GM12878 (cell line): ENCODE data around the gene RAD9A. TPM values are rescaled to one million over a fixed set of nuclear protein-coding genes. Genes with fewer than 3 reads are reported as not detected.

Source experiments
- ATAC-seq: fragments of 200-7000 bp; cut with Tn5 transposase; 3 replicates; pipeline ENCODE4 v1.9.1; 2020; ENCODE audit warnings: mild to moderate bottlenecking, moderate library complexity
- BruUV-seq: library from RNA; stranded (reverse); fragments of 400-500 nt; replicated peaks from 2 replicates; lab custom pipeline; 2021; lab: Mats Ljungman, UMichigan
- CTCF ChIA-PET: fragments of 300-600 bp; sonication (Branson Sonifier 250); formaldehyde crosslinking; extraction: SDS; loops from one replicate; lab custom pipeline; 2021; ENCODE audit warnings: inconsistent platforms; lab: Yijun Ruan, JAX
- POLR2A ChIA-PET: fragments of 350-600 bp; formaldehyde crosslinking; extraction: SDS; loops from one replicate; lab custom pipeline; 2021; ENCODE audit warnings: inconsistent platforms; lab: Charles Lee
- RAD21 ChIA-PET: fragments of 300-600 bp; sonication (Branson Sonifier 250); formaldehyde crosslinking; loops from one replicate; lab custom pipeline; 2023; ENCODE audit warnings: antibody characterized with exemption; ENCODE audit not compliant: unreplicated experiment; lab: Charles Lee
- SMC1A ChIA-PET: fragments of 300-600 bp; sonication (Branson Sonifier 250); formaldehyde crosslinking; loops from one replicate; lab custom pipeline; 2023; ENCODE audit not compliant: unreplicated experiment, uncharacterized antibody; lab: Charles Lee
- DNase-seq: peaks from one replicate; pipeline ENCODE4 v3.0.0-alpha.2; 2011; ENCODE audit warnings: low read depth, low spot score
- FAIRE-seq: peaks from 3 replicates; lab custom pipeline; 2011; peaks lifted over from hg19 to GRCh38; lab: Jason Lieb, UNC
- H2AFZ ChIP-seq: 2 replicates; pipeline ENCODE4 v1.6.0; 2011; ENCODE audit warnings: low read depth, low read length, control low read depth; ENCODE audit not compliant: control insufficient read depth
- H3K27ac ChIP-seq: 2 replicates; pipeline ENCODE4 v1.5.1; 2011; ENCODE audit warnings: control low read depth; ENCODE audit not compliant: control insufficient read depth, insufficient read depth
- H3K27me3 ChIP-seq, 2 experiments: replicated peaks in 1 of 2; 2 replicates each; pipeline versions ENCODE4 v1.6.0 to v1.6.1; 2011; ENCODE audit warnings: low read length in 1 of 2; ENCODE audit not compliant: control insufficient read depth in 2 of 2, insufficient read depth in 2 of 2
- H3K36me3 ChIP-seq, 2 experiments: 2 replicates each; pipeline ENCODE4 v1.5.1; 2011; ENCODE audit warnings: low read length in 1 of 2; ENCODE audit not compliant: control insufficient read depth in 2 of 2, insufficient read depth in 2 of 2
- H3K4me1 ChIP-seq: 2 replicates; pipeline ENCODE4 v1.6.1; 2011; ENCODE audit warnings: mild to moderate bottlenecking, low read length, moderate library complexity, mixed read lengths; ENCODE audit not compliant: control insufficient read depth, insufficient read depth
- H3K4me2 ChIP-seq: 2 replicates; pipeline ENCODE4 v1.6.0; 2011; ENCODE audit warnings: control low read depth; ENCODE audit not compliant: control insufficient read depth, insufficient read depth
- H3K4me3 ChIP-seq: fragments of 200-600 bp; sonication (generic); 2 replicates; pipeline ENCODE4 v1.5.1; 2016
- H3K79me2 ChIP-seq: 2 replicates; pipeline ENCODE4 v1.6.0; 2011; ENCODE audit warnings: low read length; ENCODE audit not compliant: control insufficient read depth, insufficient read depth
- H3K9ac ChIP-seq: 2 replicates; pipeline ENCODE4 v1.8.0; 2011; ENCODE audit warnings: low read length, control low read depth, mixed read lengths; ENCODE audit not compliant: control insufficient read depth, insufficient read depth
- H3K9me3 ChIP-seq: replicated peaks from 3 replicates; pipeline ENCODE4 v1.5.1; 2011; ENCODE audit warnings: mild to moderate bottlenecking, low read length; ENCODE audit not compliant: control insufficient read depth, insufficient read depth
- H4K20me1 ChIP-seq: 2 replicates; pipeline ENCODE4 v1.6.0; 2011; ENCODE audit not compliant: control insufficient read depth, insufficient read depth
- BHLHE40 ChIP-seq, 2 experiments: fragments of 450-650 bp in 1 of 2; IDR thresholded peaks; 2 replicates each; pipeline ENCODE4 v1.6.1; 2011 to 2017; ENCODE audit warnings: low read depth in 2 of 2, borderline replicate concordance in 1 of 2, improper control_type of control experiment in 1 of 2, low read length in 1 of 2, mild to moderate bottlenecking in 1 of 2
- BRCA1 ChIP-seq: IDR thresholded peaks from 2 replicates; pipeline ENCODE4 v1.6.1; 2011; ENCODE audit warnings: low read depth, low read length, improper control_type of control experiment
- CHD1 ChIP-seq: IDR thresholded peaks from 2 replicates; pipeline ENCODE4 v1.6.1; 2012; ENCODE audit warnings: low read depth, low read length, improper control_type of control experiment
- EED ChIP-seq: sonication (generic); IDR thresholded peaks from 2 replicates; pipeline ENCODE4 v1.6.1; 2016; ENCODE audit warnings: antibody characterized with exemption, low read depth
- IRF4 ChIP-seq: IDR thresholded peaks from 2 replicates; pipeline ENCODE4 v1.6.1; 2011; ENCODE audit warnings: low read depth, low read length
- JUNB ChIP-seq: IDR thresholded peaks from 2 replicates; pipeline ENCODE4 v1.6.1; 2016; ENCODE audit warnings: antibody characterized with exemption, mild to moderate bottlenecking
- MTA2 ChIP-seq: fragments of 450-650 bp; IDR thresholded peaks from 2 replicates; pipeline ENCODE4 v1.6.1; 2016; ENCODE audit warnings: low read depth, mild to moderate bottlenecking, moderate library complexity
- MYB ChIP-seq: fragments of 150-350 bp; IDR thresholded peaks from 2 replicates; pipeline ENCODE4 v1.6.1; 2014; ENCODE audit warnings: mild to moderate bottlenecking, low read depth, low read length, borderline replicate concordance
- NR2F1 ChIP-seq: fragments of 450-650 bp; conservative IDR thresholded peaks from 2 replicates; pipeline ENCODE4 v1.6.1; 2017; ENCODE audit warnings: mild to moderate bottlenecking
- PML ChIP-seq: IDR thresholded peaks from 2 replicates; pipeline ENCODE4 v1.6.1; 2012; ENCODE audit warnings: low read length, inconsistent platforms
- SP1 ChIP-seq: IDR thresholded peaks from one replicate; pipeline ENCODE4 v1.6.1; 2011; ENCODE audit warnings: low read depth, low read length
- SREBF2 ChIP-seq: IDR thresholded peaks from 2 replicates; pipeline ENCODE4 v1.6.1; 2012; ENCODE audit warnings: mild to moderate bottlenecking, low read length
- WRNIP1 ChIP-seq: IDR thresholded peaks from 2 replicates; pipeline ENCODE4 v1.6.1; 2011; ENCODE audit warnings: low read depth, low read length, improper control_type of control experiment, borderline replicate concordance
- ZNF384 ChIP-seq: IDR thresholded peaks from 2 replicates; pipeline ENCODE4 v1.6.1; 2012; ENCODE audit warnings: low read depth, mild to moderate bottlenecking, low read length, improper control_type of control experiment, borderline replicate concordance
- WGBS: methylation state at CpG from one replicate; pipeline ENCODE4 v1.1.6; 2016; ENCODE audit warnings: low lambda C conversion rate; ENCODE audit not compliant: insufficient replicate concordance, insufficient coverage; ENCODE audit errors: missing lambda C conversion rate; 5-methylcytosine and 5-hydroxymethylcytosine counted together
- in situ Hi-C: fragments of 300-500 bp; cut with MboI; formaldehyde crosslinking; loops from 9 replicates; pipeline ENCODE4 v1.14.3; 2018; ENCODE audit warnings: mixed read lengths
- intact Hi-C: fragments of 100-400 bp; cut with micrococcal nuclease; formaldehyde crosslinking; loops from one replicate; pipeline ENCODE4 v1.14.2; 2022; ENCODE audit not compliant: unreplicated experiment
- polyA plus RNA-seq, 11 experiments: library from polyadenylated mRNA; depleted of rRNA in 4 of 11; unstranded in 6 of 11; stranded (reverse) in 5 of 11; fragments of >200 nt; fragmentation: Nextera tagmentation in 4 of 11; fragmentation: Illumina TruSeq in 1 of 11; extraction: Ambion mirVana in 4 of 11; extraction: Trizol in 1 of 11; gene quantifications; 1 replicate in 1 of 11; 2 replicates in 10 of 11; pipeline versions ENCODE4 v1.2.1 to v1.2.3, GENCODE V29; 2011 to 2016; ENCODE audit warnings: inconsistent platforms in 2 of 11, missing spikeins in 2 of 11, low read depth in 1 of 11
- total RNA-seq, 4 experiments: library from RNA; depleted of rRNA in 3 of 4; stranded (reverse); fragments of >200 nt in 3 of 4; fragmentation: Illumina TruSeq in 1 of 4; extraction: Trizol in 1 of 4; gene quantifications; 2 replicates each; pipeline versions ENCODE4 v1.2.1 to v1.2.3, GENCODE V29; 2013 to 2021
- TF ChIP-seq, protein P1 (sequence below): fragments of 450-650 bp; IDR thresholded peaks from 2 replicates; pipeline ENCODE4 v1.6.1; 2016; ENCODE audit warnings: mild to moderate bottlenecking, moderate library complexity, borderline replicate concordance
- TF ChIP-seq, protein P2 (sequence below), 3 experiments: IDR thresholded peaks in 2 of 3; conservative IDR thresholded peaks in 1 of 3; 2 replicates each; pipeline ENCODE4 v1.5.1; 2011; ENCODE audit warnings: low read depth in 3 of 3, low read length in 3 of 3, mild to moderate bottlenecking in 3 of 3, control low read depth in 2 of 3, moderate library complexity in 2 of 3, inconsistent platforms in 1 of 3, mixed read lengths in 1 of 3; ENCODE audit not compliant: control insufficient read depth in 2 of 3, insufficient read depth in 1 of 3; ENCODE audit errors: extremely low read depth in 1 of 3

The RAD9A gene
- total and polyA plus RNA-seq, 10 of the 15 experiments (the other 5 are each of a cell fraction or from before 2014, with no cell fraction given) = 1.1 to 36.2 (median 19.8) TPM

DNA sequence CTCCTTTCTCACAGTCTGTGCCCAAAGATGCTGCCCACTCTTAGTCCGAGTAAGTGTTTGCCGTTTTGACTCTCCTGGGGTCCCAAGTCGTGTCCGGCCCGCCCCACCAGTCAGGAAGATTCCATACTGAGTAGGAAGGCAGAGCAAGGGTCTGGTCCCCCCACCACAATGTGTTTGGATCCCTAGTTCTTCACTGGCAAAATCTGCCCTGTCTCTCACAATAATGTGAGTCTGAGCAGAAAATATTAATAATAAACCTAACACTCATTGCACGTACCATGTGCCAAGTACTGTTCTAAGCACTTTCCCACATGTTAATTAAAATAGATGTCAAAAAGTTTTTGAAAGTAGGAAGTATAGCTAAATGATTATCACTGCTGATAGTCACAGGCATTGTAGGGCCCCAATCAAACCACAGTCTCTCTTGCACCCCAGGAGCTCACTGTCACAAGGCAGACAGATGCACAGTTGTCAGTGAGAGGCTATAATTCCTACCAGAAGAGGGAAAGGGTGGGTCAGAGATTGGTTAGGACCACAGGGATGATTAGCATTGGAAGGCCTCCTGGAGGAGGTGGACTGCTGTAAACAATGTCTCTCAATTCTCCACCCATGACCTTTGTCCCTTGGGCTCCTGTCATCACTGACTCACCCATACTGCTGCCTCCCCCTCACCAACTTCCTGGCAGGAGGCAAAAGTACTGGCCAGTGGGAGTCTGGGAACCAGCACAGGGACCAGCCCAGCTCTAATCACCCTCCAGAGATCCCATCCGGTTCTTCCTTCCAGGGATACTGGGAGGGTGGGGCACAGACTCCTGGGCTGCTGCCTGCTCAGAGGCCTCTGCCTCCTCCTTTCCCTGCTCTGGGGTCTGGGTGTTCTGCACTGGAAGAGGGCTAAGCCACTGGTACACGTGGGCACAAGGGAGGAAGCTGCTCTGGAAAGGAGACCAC, 37.4 kb upstream of the RAD9A start:
- CTCF ChIA-PET = interaction anchor here (0.7 to 26.2 kb wide), 15 partner anchors 8 to 260 kb away, joined by 3 to 1301 read pairs (median 5); partner anchors contain the start of genes CLCF1, GSTP1, PPP1CA and RAD9A
- Histone ChIP-seq H3K36me3 (no peaks in the 10 kb centered on the region), H3K4me2 (peak overlapping the region; percentile 85), H3K4me3 (peak overlapping the region; percentile 74; the same call in 1 of the 2 replicates), H3K4me1 (peaks cover 52% of the 10 kb centered on the region), H3K27ac (peak overlapping the region; percentile 99), H3K9ac (peak overlapping the region; percentile 71), H3K79me2 (peaks cover 19% of the 10 kb centered on the region), H3K27me3 (no peaks in the 10 kb centered on the region; a peak in 1 of 4 replicates), H3K9me3 (no peaks in the 10 kb centered on the region), H4K20me1 (no peaks in the 10 kb centered on the region), H2AFZ (0 out of 2 replicates have a peak overlapping the region, but pooled peaks have one; percentile 14)
- 0% methylated on average over 8 of the region's 8 CpGs for WGBS
- POLR2A ChIA-PET = interaction anchor here (0.6 to 11.4 kb wide), 28 partner anchors 9 to 1042 kb away, joined by 3 to 183 read pairs (median 6); partner anchors contain the start of genes ANKRD13D, CLCF1, GRK2 and GSTP1
- no peak for DNase-seq
- SMC1A ChIA-PET = interaction anchor here (0.9 to 15.8 kb wide), 13 partner anchors 8 to 248 kb away, joined by 3 to 646 read pairs (median 5); partner anchors contain the start of genes CLCF1, PITPNM1, PPP1CA and RAD9A
- BruUV-seq = TSS peak; percentile 88
- ATAC-seq = peak; percentile 6
- in situ Hi-C loops (loop anchor here (5.0 kb wide), 1 partner anchor 33 kb away; no protein-coding TSS in a partner anchor), intact Hi-C loops (no loop called here)
- RAD21 ChIA-PET = interaction anchor here (0.5 to 10.1 kb wide), 19 partner anchors 8 to 227 kb away, joined by 3 to 525 read pairs (median 7); partner anchors contain the start of genes CLCF1, PPP1CA, PTPRCAP and RAD9A
- FAIRE-seq = no peak
- TF ChIP-seq NR2F1 (peak; percentile 83), IRF4 (no peak), BHLHE40 (IDR thresholded peaks at IDR 0.05; ENCODE audit: borderline replicate concordance in 1 of 2, low read depth in 2 of 2, low read length in 1 of 2) (0 out of 4 replicates have a peak, but pooled peaks of 1 of the 2 experiments have one; percentile 5), BRCA1 (no peak), SP1 (no peak), ZNF384 (no peak), WRNIP1 (0 out of 2 replicates have a peak, but pooled peaks have one; percentile 14), MYB (no peak), SREBF2 (no peak), EED (0 out of 2 replicates have a peak, but pooled peaks have one; percentile 32), JUNB (0 out of 2 replicates have a peak, but pooled peaks have one; percentile 2), CHD1 (no peak), PML (no peak), MTA2 (0 out of 2 replicates have a peak, but pooled peaks have one; percentile 37)
- TF ChIP-seq, protein P1, sequence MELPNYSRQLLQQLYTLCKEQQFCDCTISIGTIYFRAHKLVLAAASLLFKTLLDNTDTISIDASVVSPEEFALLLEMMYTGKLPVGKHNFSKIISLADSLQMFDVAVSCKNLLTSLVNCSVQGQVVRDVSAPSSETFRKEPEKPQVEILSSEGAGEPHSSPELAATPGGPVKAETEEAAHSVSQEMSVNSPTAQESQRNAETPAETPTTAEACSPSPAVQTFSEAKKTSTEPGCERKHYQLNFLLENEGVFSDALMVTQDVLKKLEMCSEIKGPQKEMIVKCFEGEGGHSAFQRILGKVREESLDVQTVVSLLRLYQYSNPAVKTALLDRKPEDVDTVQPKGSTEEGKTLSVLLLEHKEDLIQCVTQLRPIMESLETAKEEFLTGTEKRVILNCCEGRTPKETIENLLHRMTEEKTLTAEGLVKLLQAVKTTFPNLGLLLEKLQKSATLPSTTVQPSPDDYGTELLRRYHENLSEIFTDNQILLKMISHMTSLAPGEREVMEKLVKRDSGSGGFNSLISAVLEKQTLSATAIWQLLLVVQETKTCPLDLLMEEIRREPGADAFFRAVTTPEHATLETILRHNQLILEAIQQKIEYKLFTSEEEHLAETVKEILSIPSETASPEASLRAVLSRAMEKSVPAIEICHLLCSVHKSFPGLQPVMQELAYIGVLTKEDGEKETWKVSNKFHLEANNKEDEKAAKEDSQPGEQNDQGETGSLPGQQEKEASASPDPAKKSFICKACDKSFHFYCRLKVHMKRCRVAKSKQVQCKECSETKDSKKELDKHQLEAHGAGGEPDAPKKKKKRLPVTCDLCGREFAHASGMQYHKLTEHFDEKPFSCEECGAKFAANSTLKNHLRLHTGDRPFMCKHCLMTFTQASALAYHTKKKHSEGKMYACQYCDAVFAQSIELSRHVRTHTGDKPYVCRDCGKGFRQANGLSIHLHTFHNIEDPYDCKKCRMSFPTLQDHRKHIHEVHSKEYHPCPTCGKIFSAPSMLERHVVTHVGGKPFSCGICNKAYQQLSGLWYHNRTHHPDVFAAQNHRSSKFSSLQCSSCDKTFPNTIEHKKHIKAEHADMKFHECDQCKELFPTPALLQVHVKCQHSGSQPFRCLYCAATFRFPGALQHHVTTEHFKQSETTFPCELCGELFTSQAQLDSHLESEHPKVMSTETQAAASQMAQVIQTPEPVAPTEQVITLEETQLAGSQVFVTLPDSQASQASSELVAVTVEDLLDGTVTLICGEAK = no peak
- TF ChIP-seq, protein P2, sequence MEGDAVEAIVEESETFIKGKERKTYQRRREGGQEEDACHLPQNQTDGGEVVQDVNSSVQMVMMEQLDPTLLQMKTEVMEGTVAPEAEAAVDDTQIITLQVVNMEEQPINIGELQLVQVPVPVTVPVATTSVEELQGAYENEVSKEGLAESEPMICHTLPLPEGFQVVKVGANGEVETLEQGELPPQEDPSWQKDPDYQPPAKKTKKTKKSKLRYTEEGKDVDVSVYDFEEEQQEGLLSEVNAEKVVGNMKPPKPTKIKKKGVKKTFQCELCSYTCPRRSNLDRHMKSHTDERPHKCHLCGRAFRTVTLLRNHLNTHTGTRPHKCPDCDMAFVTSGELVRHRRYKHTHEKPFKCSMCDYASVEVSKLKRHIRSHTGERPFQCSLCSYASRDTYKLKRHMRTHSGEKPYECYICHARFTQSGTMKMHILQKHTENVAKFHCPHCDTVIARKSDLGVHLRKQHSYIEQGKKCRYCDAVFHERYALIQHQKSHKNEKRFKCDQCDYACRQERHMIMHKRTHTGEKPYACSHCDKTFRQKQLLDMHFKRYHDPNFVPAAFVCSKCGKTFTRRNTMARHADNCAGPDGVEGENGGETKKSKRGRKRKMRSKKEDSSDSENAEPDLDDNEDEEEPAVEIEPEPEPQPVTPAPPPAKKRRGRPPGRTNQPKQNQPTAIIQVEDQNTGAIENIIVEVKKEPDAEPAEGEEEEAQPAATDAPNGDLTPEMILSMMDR (IDR thresholded peaks at IDR 0.05 in 2 of 3, conservative IDR thresholded peaks at IDR 0.05 in 1 of 3; ENCODE audit: control insufficient read depth in 2 of 3, extremely low read depth in 1 of 3, insufficient read depth in 1 of 3, low read depth in 3 of 3, low read length in 3 of 3) = no peak
